ENCODE data around the gene DOK3.

DNA sequence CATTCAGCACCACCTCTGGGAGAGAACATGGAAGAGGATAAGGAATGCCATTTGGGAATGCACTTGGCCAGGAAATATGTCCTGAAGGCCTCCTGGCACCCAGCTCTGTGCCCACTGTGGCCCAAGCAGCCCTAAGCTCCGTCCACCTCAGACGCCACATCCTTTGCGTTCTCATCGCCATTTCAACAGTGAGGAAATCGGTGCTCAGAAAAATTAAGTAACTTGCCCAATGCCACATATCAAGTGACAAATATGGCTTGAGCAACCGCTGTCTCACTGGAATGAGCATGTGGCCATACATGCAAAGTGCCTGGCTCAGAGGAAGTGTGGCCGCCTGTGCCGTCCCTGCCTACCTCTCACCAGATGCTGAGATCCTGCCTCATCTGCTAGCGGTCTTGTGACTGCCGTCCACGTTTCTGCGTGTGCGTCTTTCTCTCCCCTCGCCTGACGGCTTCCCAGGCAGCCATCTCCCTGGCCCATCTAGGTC is 984 bp upstream of the DOK3 start:
- TF ChIP-seq, protein P1, sequence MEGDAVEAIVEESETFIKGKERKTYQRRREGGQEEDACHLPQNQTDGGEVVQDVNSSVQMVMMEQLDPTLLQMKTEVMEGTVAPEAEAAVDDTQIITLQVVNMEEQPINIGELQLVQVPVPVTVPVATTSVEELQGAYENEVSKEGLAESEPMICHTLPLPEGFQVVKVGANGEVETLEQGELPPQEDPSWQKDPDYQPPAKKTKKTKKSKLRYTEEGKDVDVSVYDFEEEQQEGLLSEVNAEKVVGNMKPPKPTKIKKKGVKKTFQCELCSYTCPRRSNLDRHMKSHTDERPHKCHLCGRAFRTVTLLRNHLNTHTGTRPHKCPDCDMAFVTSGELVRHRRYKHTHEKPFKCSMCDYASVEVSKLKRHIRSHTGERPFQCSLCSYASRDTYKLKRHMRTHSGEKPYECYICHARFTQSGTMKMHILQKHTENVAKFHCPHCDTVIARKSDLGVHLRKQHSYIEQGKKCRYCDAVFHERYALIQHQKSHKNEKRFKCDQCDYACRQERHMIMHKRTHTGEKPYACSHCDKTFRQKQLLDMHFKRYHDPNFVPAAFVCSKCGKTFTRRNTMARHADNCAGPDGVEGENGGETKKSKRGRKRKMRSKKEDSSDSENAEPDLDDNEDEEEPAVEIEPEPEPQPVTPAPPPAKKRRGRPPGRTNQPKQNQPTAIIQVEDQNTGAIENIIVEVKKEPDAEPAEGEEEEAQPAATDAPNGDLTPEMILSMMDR (conservative IDR thresholded peaks at IDR 0.05): no peak
- no peak for TF ChIP-seq ZFX (IDR thresholded peaks at IDR 0.05)
